Psoas muscle (tissue), 8 donors: ENCODE measurements around the gene PDGFD. TPM values are rescaled to one million over a fixed set of nuclear protein-coding genes. Genes with fewer than 3 reads are reported as not detected.

Experiments
- ATAC-seq, 4 donors: fragments of 200-7000 bp; cut with Tn5 transposase; one replicate each; pipeline ENCODE4 v1.9.1; 2020; ENCODE audit warnings: moderate library complexity in 3 of 4, mild to moderate bottlenecking in 2 of 4
- DNase-seq, 2 donors: peaks; one replicate each; pipeline ENCODE4 v3.0.0-alpha.2; 2020
- H3K27ac ChIP-seq: fragments of 200-600 bp; one replicate; pipeline ENCODE4 v1.8.0; 2022
- H3K27me3 ChIP-seq, 3 donors: fragments of 200-600 bp in 1 of 3; one replicate each; pipeline versions ENCODE4 v1.6.1 to v1.8.0; 2013 to 2022; ENCODE audit warnings: low read length in 2 of 3, mild to moderate bottlenecking in 2 of 3, moderate library complexity in 1 of 3; ENCODE audit not compliant: insufficient read depth in 3 of 3
- H3K36me3 ChIP-seq, 2 donors: fragments of 200-600 bp in 1 of 2; one replicate each; pipeline versions ENCODE4 v1.6.1 to v1.8.0; 2013 to 2022; ENCODE audit warnings: low read depth in 1 of 2, mild to moderate bottlenecking in 1 of 2, moderate library complexity in 1 of 2; ENCODE audit not compliant: insufficient read depth in 1 of 2
- H3K4me1 ChIP-seq: fragments of 200-600 bp; one replicate; pipeline ENCODE4 v1.8.0; 2022
- H3K4me3 ChIP-seq: fragments of 200-600 bp; one replicate; pipeline ENCODE4 v1.8.0; 2022; ENCODE audit warnings: mild to moderate bottlenecking
- H3K9me3 ChIP-seq: fragments of 200-600 bp; one replicate; pipeline ENCODE4 v1.8.0; 2022
- WGBS, 3 donors: extraction: QIAGEN DNeasy Blood & Tissue Kit; methylation state at CpG; one replicate each; pipeline versions ENCODE4 v1.1.6 to v1.1.7; 2013; 5-methylcytosine and 5-hydroxymethylcytosine counted together
- intact Hi-C, 2 donors: fragments of 100-400 bp; cut with DNase I; formaldehyde crosslinking; loops; one replicate each; pipeline versions ENCODE4 v1.11.0 to v1.14.2; 2022
- polyA plus RNA-seq, 3 donors: library from polyadenylated mRNA; stranded (reverse); fragments of 200-250 nt; gene quantifications; one replicate each; pipeline ENCODE4 v1.2.3, GENCODE V29; 2013
- total RNA-seq, 4 donors: library from RNA; stranded (reverse); fragmentation: NEBNext Ultra II Directional in 2 of 4; extraction: Animal tissue kit (Norgen Biotek cat#: 25700) in 2 of 4; gene quantifications; one replicate each; pipeline versions ENCODE4 v1.2.1 to v1.2.4, GENCODE V29; 2021 to 2023
- TF ChIP-seq, protein P1 (sequence below): fragments of 200-600 bp; IDR thresholded peaks from one replicate; pipeline ENCODE4 v1.8.0; 2022; ENCODE audit warnings: antibody characterized with exemption
- donor health status: healthy with polysubstance abuse.
- donor health status: DM: no; HTN: no; CAD: no; lungs with moderate emphysema.
- donor health status: Bipolar disorder and iron deficiency.
- donor health status: healthy.
- donor health status: DM: yes; HTN: yes; CAD: no.
- donor health status: DM: no; HTN: no; CAD: no.
- donor health status: DM: no; HTN: no; CAD: no.
- donor health status: DM: yes; HTN: yes; CAD: no.

The PDGFD gene
- total and polyA plus RNA-seq, 7 donors, result 0.53 to 5.6 (median 1.2) TPM

DNA sequence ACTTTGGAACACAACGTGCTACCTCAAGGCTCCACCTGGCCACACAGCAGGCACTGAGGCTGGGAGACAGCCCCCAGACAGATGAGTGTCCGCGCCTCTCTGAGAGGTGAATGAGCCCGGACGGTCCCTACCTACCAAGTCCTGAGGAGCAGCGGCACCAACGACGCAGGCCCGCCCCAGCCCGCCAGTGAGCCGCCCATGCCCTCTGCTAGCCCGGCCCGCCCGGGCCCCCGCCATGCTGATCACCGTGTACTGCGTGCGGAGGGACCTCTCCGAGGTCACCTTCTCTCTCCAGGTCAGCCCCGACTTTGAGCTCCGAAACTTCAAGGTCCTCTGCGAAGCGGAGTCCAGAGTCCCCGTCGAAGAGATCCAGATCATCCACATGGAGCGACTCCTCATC, 127.4 kb downstream of the PDGFD start, which contains the start of gene DDI1:
Gene DDI1, plus strand, starts transcription at position 53 of the 400 bp plus-strand sequence. Its CDS starts 183 bp downstream, at position 236.
- ATAC-seq (no peak), DNase-seq (no peak)
- H3K27me3 ChIP-seq, result no peaks in the 10 kb centered on the region
- H3K4me3 ChIP-seq, result no peak within 1 kb of the TSS
- H3K36me3 ChIP-seq, result no peaks in the 10 kb centered on the region
- 94 to 99% (median 98%) methylated on average over 21 to 26 of the region's 26 CpGs for WGBS, 3 donors
- TF ChIP-seq, protein P1, sequence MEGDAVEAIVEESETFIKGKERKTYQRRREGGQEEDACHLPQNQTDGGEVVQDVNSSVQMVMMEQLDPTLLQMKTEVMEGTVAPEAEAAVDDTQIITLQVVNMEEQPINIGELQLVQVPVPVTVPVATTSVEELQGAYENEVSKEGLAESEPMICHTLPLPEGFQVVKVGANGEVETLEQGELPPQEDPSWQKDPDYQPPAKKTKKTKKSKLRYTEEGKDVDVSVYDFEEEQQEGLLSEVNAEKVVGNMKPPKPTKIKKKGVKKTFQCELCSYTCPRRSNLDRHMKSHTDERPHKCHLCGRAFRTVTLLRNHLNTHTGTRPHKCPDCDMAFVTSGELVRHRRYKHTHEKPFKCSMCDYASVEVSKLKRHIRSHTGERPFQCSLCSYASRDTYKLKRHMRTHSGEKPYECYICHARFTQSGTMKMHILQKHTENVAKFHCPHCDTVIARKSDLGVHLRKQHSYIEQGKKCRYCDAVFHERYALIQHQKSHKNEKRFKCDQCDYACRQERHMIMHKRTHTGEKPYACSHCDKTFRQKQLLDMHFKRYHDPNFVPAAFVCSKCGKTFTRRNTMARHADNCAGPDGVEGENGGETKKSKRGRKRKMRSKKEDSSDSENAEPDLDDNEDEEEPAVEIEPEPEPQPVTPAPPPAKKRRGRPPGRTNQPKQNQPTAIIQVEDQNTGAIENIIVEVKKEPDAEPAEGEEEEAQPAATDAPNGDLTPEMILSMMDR, result no peak
- intact Hi-C loops, result no loop called here
- no peaks in the 10 kb centered on the region for H3K4me1 ChIP-seq
- no peak within 1 kb of the TSS for H3K27ac ChIP-seq
- H3K9me3 ChIP-seq, result no peaks in the 10 kb centered on the region

DNA sequence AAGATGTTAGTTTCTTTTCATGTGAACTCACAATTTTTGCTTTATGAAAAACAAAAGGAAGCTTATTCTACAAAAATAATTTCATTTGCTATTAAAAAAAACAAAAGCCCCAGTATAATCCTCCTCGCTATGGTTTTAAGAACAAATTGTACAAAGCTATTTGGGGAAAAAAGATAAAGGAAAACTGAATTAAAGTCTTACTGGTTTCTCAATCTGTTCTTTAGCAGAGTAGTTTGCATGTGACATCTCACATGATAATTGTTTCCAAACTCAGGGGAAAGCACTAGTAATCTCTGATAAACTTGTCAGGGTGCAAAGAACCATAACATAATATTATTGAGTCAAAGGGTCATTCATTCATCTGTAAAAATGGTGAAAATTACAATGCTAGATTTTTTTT, 130.4 kb downstream of the PDGFD start:
- intact Hi-C loops, result no loop called here
- H3K36me3 ChIP-seq, result no peaks in the 10 kb centered on the region
- no peak overlapping the region for H3K27ac ChIP-seq
- TF ChIP-seq, protein P1, result no peak
- no peaks in the 10 kb centered on the region for H3K9me3 ChIP-seq
- no peak overlapping the region for H3K4me3 ChIP-seq
- no peaks in the 10 kb centered on the region for H3K27me3 ChIP-seq
- no peak for ATAC-seq
- 33 to 75% (median 44%) methylated on average over 1 of the region's 1 CpG for WGBS, 3 donors
- H3K4me1 ChIP-seq, result no peaks in the 10 kb centered on the region
- DNase-seq, result no peak

DNA sequence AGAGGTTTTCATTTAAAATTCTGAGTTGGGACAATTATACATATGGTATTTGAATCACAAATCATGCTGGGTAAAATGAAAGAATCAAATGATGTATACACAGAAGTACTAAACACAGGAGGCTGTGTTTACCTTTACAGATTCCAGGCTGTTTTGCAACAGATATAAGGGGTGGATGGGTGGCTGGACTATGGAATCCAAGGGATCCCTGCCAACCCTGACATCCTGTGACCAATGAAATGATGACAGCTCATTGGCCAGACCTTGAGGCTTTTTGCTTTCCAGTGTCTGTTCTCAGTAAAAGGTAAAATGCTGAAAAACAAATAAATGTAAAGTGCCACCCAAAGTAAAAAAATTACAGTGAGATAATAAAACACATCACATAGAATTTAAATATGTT, 130.8 kb downstream of the PDGFD start:
- ATAC-seq (no peak), DNase-seq (no peak)
- intact Hi-C loops, result no loop called here
- Histone ChIP-seq H3K27me3 (no peaks in the 10 kb centered on the region), H3K9me3 (no peaks in the 10 kb centered on the region), H3K36me3 (no peaks in the 10 kb centered on the region), H3K4me3 (no peak overlapping the region), H3K27ac (no peak overlapping the region), H3K4me1 (no peaks in the 10 kb centered on the region)
- TF ChIP-seq, protein P1, result no peak

DNA sequence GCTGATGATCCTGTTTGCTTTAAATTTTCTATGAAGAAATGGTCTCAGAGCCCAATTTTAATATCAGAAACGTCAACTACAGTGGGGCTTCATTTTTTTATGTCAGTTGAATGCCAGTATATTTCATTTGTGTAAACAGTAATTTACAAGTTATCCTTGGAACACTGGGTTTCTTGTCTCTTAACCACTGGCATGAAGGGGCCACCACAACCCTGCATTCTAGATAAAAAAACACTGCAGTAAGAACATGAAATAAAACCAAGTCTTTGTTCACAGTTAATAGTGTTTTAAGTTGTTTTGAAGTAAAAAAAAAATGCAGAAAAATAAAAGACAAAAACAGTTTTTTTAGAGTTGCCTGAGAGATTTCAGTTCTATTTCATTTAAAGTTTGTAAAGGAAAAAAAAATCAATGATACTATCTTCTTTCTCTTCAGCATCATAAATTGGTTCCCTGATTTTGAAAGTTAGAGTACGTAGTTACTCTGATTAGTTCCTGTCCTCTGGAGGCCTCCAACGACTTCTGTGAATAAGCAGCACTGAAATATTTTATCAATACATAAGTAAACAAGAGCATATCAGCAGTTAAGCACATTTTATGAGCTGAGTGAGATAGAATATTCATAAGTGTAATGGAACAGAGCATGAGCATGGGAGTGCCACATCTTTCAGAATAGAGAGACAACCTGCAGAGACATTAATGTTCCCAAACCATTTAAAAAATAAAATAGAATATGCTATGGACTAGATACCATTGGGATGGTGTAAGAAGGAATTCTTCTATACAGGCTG, 135.3 kb downstream of the PDGFD start:
- Histone ChIP-seq H3K4me3 (no peak overlapping the region), H3K27me3 (no peaks in the 10 kb centered on the region), H3K36me3 (no peaks in the 10 kb centered on the region), H3K9me3 (no peaks in the 10 kb centered on the region), H3K27ac (no peak overlapping the region), H3K4me1 (no peaks in the 10 kb centered on the region)
- WGBS, 3 donors, result 39 to 53% (median 43%) methylated on average over 3 of the region's 3 CpGs
- DNase-seq, result no peak
- TF ChIP-seq, protein P1, result no peak
- intact Hi-C loops, result no loop called here
- no peak for ATAC-seq

DNA sequence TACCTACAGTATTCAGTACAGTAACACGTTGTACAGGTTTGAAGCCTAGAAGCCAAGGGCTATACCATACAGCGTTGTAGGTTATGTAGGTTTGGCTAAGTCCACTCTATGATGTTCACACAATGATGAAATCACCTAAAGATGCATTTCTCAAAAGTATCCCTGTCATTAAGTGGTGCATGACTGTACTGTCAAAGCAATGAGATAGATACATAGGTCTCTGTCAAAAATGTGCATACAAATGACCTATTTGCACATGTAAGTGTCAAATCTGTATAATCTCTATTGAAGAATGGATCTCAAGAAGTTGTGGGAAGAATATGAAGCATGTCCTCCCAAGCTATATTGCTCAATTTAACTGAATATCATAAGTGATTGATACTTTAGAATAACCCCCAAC, 139.4 kb downstream of the PDGFD start:
- Histone ChIP-seq H3K9me3 (no peaks in the 10 kb centered on the region), H3K27me3 (no peaks in the 10 kb centered on the region), H3K4me1 (no peaks in the 10 kb centered on the region), H3K4me3 (no peak overlapping the region), H3K27ac (no peak overlapping the region), H3K36me3 (no peaks in the 10 kb centered on the region)
- DNase-seq (no peak), ATAC-seq (no peak)
- WGBS, 3 donors, result 90 to 94% (median 93%) methylated on average over 2 of the region's 2 CpGs
- intact Hi-C loops, result no loop called here
- TF ChIP-seq, protein P1, result no peak
